ENCODE results near the gene FHOD3.

- TF ChIP-seq CTCF (IDR thresholded peaks at IDR 0.05) = no peak
- no peak for TF ChIP-seq POLR2A (IDR thresholded peaks at IDR 0.05)
These were observed 1.5 kb downstream of the FHOD3 start for GRCh38 chr18:36299015-36299414.

Measured in uterus (tissue), 2 donors.